ENCODE data around the gene DPEP3.
A peak's percentile ranks its signal among the peaks of the same experiment; 100 is the strongest.

The DPEP3 gene

GRCh38 chr16:67967183-67967957 is 12.9 kb downstream of the DPEP3 start:
- TF ChIP-seq ZC3H10 (CRISPR knock-in tag; IDR thresholded peaks at IDR 0.05): no peak
- no peak for TF ChIP-seq RARB (CRISPR knock-in tag; IDR thresholded peaks at IDR 0.05)
- TF ChIP-seq OSR1 (CRISPR knock-in tag; IDR thresholded peaks at IDR 0.05): no peak
- TF ChIP-seq CSRNP3 (CRISPR knock-in tag; IDR thresholded peaks at IDR 0.05): no peak
- no peak for TF ChIP-seq POU6F1 (CRISPR knock-in tag; IDR thresholded peaks at IDR 0.05; ENCODE audit: borderline replicate concordance, low read depth)
- no peak for TF ChIP-seq PPARA (CRISPR knock-in tag; IDR thresholded peaks at IDR 0.05; ENCODE audit: borderline replicate concordance)
- TF ChIP-seq ZFP3 (CRISPR knock-in tag; IDR thresholded peaks at IDR 0.05): no peak
- no peak for TF ChIP-seq ZNF70 (CRISPR knock-in tag; IDR thresholded peaks at IDR 0.05)
- no peak for TF ChIP-seq ARNTL (CRISPR knock-in tag; IDR thresholded peaks at IDR 0.05; ENCODE audit: borderline replicate concordance, low read depth)
- no peak for TF ChIP-seq ZNF8 (CRISPR knock-in tag; IDR thresholded peaks at IDR 0.05)
- TF ChIP-seq ESRRG (CRISPR knock-in tag; IDR thresholded peaks at IDR 0.05): no peak
- TF ChIP-seq BACH2 (CRISPR knock-in tag; IDR thresholded peaks at IDR 0.05; ENCODE audit: borderline replicate concordance): no peak
- no peak for TF ChIP-seq SNAI2 (CRISPR knock-in tag; IDR thresholded peaks at IDR 0.05)
- TF ChIP-seq TCF4 (CRISPR knock-in tag; IDR thresholded peaks at IDR 0.05; ENCODE audit: borderline replicate concordance): no peak
- TF ChIP-seq TOX (CRISPR knock-in tag; IDR thresholded peaks at IDR 0.05; ENCODE audit: borderline replicate concordance): no peak
- TF ChIP-seq CSDC2 (CRISPR knock-in tag; IDR thresholded peaks at IDR 0.05): no peak
- no peak for TF ChIP-seq GLIS3 (CRISPR knock-in tag; IDR thresholded peaks at IDR 0.05)
- no peak for TF ChIP-seq ZNF565 (CRISPR knock-in tag; conservative IDR thresholded peaks at IDR 0.05; ENCODE audit: low read depth)
- no peak for TF ChIP-seq ZFP30 (CRISPR knock-in tag; IDR thresholded peaks at IDR 0.05)
- TF ChIP-seq ISL1 (CRISPR knock-in tag; IDR thresholded peaks at IDR 0.05): no peak
- ATAC-seq: peak; percentile 7

GRCh38 chr16:67966549-67967182 is 13.6 kb downstream of the DPEP3 start:
- ATAC-seq: peak; percentile 14
- TF ChIP-seq ESRRG (CRISPR knock-in tag; IDR thresholded peaks at IDR 0.05): no peak
- TF ChIP-seq ZC3H10 (CRISPR knock-in tag; IDR thresholded peaks at IDR 0.05): no peak
- no peak for TF ChIP-seq TCF4 (CRISPR knock-in tag; IDR thresholded peaks at IDR 0.05; ENCODE audit: borderline replicate concordance)
- TF ChIP-seq ZFP3 (CRISPR knock-in tag; IDR thresholded peaks at IDR 0.05): no peak
- TF ChIP-seq CSRNP3 (CRISPR knock-in tag; IDR thresholded peaks at IDR 0.05): no peak
- no peak for TF ChIP-seq TOX (CRISPR knock-in tag; IDR thresholded peaks at IDR 0.05; ENCODE audit: borderline replicate concordance)
- TF ChIP-seq CSDC2 (CRISPR knock-in tag; IDR thresholded peaks at IDR 0.05): no peak
- no peak for TF ChIP-seq POU6F1 (CRISPR knock-in tag; IDR thresholded peaks at IDR 0.05; ENCODE audit: borderline replicate concordance, low read depth)
- TF ChIP-seq TSHZ2 (CRISPR knock-in tag; IDR thresholded peaks at IDR 0.05): no peak
- TF ChIP-seq CREB5 (CRISPR knock-in tag; IDR thresholded peaks at IDR 0.05; ENCODE audit: low read depth): no peak
- no peak for TF ChIP-seq ARNTL (CRISPR knock-in tag; IDR thresholded peaks at IDR 0.05; ENCODE audit: borderline replicate concordance, low read depth)
- TF ChIP-seq SNAI2 (CRISPR knock-in tag; IDR thresholded peaks at IDR 0.05): no peak
- TF ChIP-seq PATZ1 (CRISPR knock-in tag; IDR thresholded peaks at IDR 0.05; ENCODE audit: borderline replicate concordance): no peak
- TF ChIP-seq PPARA (CRISPR knock-in tag; IDR thresholded peaks at IDR 0.05; ENCODE audit: borderline replicate concordance): no peak
- no peak for TF ChIP-seq RARB (CRISPR knock-in tag; IDR thresholded peaks at IDR 0.05)
- no peak for TF ChIP-seq GLIS3 (CRISPR knock-in tag; IDR thresholded peaks at IDR 0.05)
